Glutamatergic neuron (in vitro differentiated cells): Measurements from ENCODE around the gene CCT2. TPM values are rescaled to one million over a fixed set of nuclear protein-coding genes. Genes with fewer than 3 reads are reported as not detected.

Source experiments
- DNase-seq: peaks from one replicate; pipeline ENCODE4 v3.0.0; 2022
- H3K27ac Mint-ChIP-seq: one replicate; pipeline ENCODE4 v1.8.0; 2020; ENCODE audit warnings: mild to moderate bottlenecking, mixed read lengths, inconsistent platforms; ENCODE audit not compliant: unreplicated experiment
- H3K27me3 Mint-ChIP-seq: one replicate; pipeline ENCODE4 v1.8.0; 2020; ENCODE audit warnings: mild to moderate bottlenecking, moderate library complexity, mixed read lengths, inconsistent platforms; ENCODE audit not compliant: unreplicated experiment
- H3K36me3 Mint-ChIP-seq: one replicate; pipeline ENCODE4 v1.8.0; 2020; ENCODE audit warnings: mild to moderate bottlenecking, mixed read lengths, inconsistent platforms; ENCODE audit not compliant: unreplicated experiment
- H3K4me1 Mint-ChIP-seq: one replicate; pipeline ENCODE4 v1.8.0; 2020; ENCODE audit warnings: mild to moderate bottlenecking, low read depth, mixed read lengths, inconsistent platforms; ENCODE audit not compliant: unreplicated experiment
- H3K4me3 Mint-ChIP-seq: one replicate; pipeline ENCODE4 v1.8.0; 2020; ENCODE audit warnings: mild to moderate bottlenecking, mixed read lengths, inconsistent platforms; ENCODE audit not compliant: unreplicated experiment
- H3K9me3 Mint-ChIP-seq: one replicate; pipeline ENCODE4 v1.8.0; 2020; ENCODE audit warnings: mild to moderate bottlenecking, moderate library complexity, mixed read lengths, inconsistent platforms; ENCODE audit not compliant: unreplicated experiment
- total RNA-seq: library from RNA; stranded (reverse); fragmentation: NEBNext Ultra II Directional; extraction: Animal tissue kit (Norgen Biotek cat#: 25700); gene quantifications from one replicate; pipeline ENCODE4 v1.2.1, GENCODE V29; 2021; ENCODE audit not compliant: unreplicated experiment
- TF ChIP-seq, protein P1 (sequence below): fragments of 200-600 bp; sonication (generic); IDR thresholded peaks from one replicate; pipeline ENCODE4 v1.5.0; 2021; ENCODE audit not compliant: partially characterized antibody, unreplicated experiment

Gene CCT2
- total RNA-seq, 1 donor from 2014 or later, result 298 TPM

DNA sequence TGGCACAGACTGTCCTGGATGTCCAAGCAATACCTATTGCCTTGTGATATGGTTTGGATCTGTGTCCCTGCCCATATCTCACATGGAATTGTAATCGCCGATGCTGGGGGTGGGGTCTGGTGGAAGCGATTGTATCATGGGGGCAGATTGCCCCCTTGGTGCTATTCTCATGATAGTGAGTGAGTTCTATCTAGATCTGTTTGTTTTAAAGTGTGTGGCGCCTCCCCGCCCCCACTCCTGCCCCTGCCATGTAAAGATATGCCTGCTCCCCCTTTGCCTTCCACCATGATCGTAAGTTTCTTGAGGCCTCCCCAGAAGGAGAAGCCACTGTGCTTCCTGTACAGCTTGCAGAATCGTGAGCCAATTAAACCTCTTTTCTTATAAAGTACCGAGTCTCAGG lies 42.2 kb downstream of the CCT2 start:
- Mint-ChIP-seq H3K36me3 (no peaks in the 10 kb centered on the region), H3K4me3 (no peak overlapping the region), H3K9me3 (peaks cover 3% of the 10 kb centered on the region), H3K4me1 (no peaks in the 10 kb centered on the region), H3K27ac (no peak overlapping the region), H3K27me3 (peaks cover 3% of the 10 kb centered on the region)
- DNase-seq, result no peak
- TF ChIP-seq, protein P1, sequence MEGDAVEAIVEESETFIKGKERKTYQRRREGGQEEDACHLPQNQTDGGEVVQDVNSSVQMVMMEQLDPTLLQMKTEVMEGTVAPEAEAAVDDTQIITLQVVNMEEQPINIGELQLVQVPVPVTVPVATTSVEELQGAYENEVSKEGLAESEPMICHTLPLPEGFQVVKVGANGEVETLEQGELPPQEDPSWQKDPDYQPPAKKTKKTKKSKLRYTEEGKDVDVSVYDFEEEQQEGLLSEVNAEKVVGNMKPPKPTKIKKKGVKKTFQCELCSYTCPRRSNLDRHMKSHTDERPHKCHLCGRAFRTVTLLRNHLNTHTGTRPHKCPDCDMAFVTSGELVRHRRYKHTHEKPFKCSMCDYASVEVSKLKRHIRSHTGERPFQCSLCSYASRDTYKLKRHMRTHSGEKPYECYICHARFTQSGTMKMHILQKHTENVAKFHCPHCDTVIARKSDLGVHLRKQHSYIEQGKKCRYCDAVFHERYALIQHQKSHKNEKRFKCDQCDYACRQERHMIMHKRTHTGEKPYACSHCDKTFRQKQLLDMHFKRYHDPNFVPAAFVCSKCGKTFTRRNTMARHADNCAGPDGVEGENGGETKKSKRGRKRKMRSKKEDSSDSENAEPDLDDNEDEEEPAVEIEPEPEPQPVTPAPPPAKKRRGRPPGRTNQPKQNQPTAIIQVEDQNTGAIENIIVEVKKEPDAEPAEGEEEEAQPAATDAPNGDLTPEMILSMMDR, result no peak

DNA sequence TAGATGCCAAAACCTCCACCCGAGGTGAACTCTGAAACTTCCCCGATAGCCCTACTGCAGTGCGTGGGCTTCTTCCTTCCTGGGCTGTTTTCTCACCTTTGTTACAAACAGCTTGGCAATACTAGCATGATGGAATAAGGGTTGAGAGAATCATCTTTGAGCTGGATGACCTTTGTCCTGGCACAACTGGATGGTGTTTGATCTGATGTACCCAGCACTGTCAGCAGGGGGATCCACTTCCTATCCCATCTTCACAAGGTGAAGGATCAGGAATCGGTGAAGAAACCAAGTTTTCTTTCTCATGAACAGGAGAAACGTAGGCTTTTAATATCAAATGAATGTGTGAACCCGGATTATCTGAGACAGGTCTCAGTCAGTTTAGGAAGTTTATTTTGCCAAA lies 44.9 kb downstream of the CCT2 start:
- Mint-ChIP-seq H3K4me3 (no peak overlapping the region), H3K9me3 (peaks cover 3% of the 10 kb centered on the region), H3K27ac (no peak overlapping the region), H3K36me3 (no peaks in the 10 kb centered on the region), H3K4me1 (no peaks in the 10 kb centered on the region), H3K27me3 (peaks cover 3% of the 10 kb centered on the region)
- DNase-seq, result no peak
- TF ChIP-seq, protein P1, result peak; percentile 29

DNA sequence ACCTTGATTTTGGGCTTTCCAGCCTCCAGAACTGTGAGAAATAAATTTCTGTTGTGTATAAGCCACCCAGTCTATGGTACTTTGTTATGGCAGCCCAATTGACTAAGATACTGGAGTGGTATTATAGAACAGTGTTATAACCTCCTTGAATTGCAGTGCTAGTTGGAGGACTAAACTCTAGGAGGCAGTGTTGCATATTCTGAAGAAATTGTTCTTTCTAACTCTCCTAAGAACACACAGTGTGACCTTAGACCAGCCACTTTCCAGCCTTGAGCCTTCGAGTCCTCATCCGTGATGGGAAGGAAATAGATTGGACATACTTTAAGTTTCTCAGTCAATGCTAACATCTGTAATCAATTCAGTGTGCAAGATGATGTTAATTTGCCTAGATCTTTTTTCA lies 47.8 kb downstream of the CCT2 start:
- Mint-ChIP-seq H3K36me3 (no peaks in the 10 kb centered on the region), H3K27ac (no peak overlapping the region), H3K4me1 (no peaks in the 10 kb centered on the region), H3K27me3 (peaks cover 3% of the 10 kb centered on the region), H3K9me3 (no peaks in the 10 kb centered on the region), H3K4me3 (no peak overlapping the region)
- TF ChIP-seq, protein P1, result no peak
- no peak for DNase-seq

DNA sequence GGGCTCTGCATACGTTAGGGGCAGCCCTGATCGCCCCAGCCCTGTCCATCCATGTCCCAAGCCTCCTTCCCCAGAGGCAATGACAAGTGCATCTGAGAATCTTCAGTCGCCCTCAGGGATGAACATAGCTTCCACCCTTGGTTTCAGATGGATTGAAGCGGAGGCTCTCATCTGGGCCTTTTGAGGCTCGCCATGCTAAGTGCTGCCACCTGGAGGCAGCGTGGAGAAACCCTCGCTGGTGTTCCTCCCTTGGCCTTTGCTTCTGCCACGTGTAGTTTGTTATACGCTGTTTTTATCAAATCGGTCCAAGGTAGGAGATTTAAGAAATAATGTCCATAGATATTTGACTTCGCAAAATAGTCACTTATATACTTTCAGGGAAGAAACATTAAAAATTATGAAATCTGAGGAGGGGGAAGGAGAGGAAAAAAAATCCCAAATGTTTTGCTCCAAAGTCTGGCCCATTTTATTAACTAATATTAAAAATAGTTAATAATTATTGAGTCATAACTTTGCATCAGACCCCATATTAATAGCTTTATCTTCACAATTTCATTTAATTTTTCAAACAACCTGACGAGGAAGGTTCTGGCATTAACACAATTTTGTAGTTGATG lies 54.2 kb downstream of the CCT2 start:
- Mint-ChIP-seq H3K27ac (no peak overlapping the region), H3K4me3 (no peak overlapping the region), H3K4me1 (no peaks in the 10 kb centered on the region), H3K36me3 (no peaks in the 10 kb centered on the region), H3K27me3 (peaks cover 6% of the 10 kb centered on the region), H3K9me3 (no peaks in the 10 kb centered on the region)
- peak; percentile 78 for DNase-seq
- TF ChIP-seq, protein P1, result peak; percentile 83

DNA sequence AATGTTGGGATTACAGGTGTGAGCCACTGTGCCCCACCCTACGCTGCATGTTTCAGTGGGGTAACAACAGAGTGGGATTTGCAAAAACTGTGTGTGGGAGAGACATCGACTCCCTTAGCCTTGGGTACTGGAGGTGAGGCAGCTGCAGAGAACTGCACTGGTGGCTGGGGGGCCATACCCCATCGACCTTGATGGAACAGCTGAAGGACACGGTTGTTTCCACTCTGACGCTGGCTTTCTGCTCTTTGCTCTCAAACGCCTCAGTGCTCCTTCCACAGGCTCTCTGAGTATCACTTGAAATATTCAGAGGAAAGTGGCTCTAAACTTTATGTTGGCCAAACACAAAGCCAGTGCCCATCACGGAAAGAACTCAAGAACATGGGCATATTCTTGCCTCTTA lies 56.3 kb downstream of the CCT2 start:
- Mint-ChIP-seq H3K4me1 (no peaks in the 10 kb centered on the region), H3K27me3 (peaks cover 6% of the 10 kb centered on the region), H3K36me3 (no peaks in the 10 kb centered on the region), H3K9me3 (no peaks in the 10 kb centered on the region), H3K4me3 (no peak overlapping the region), H3K27ac (no peak overlapping the region)
- TF ChIP-seq, protein P1, result no peak
- DNase-seq, result no peak
